KG1 (cell line): ENCODE data around the gene NOVA1.
"Not testable (repeated sequence)": the region's sequence is repeated elsewhere in the genome, so short reads cannot be mapped to it uniquely, and the experiment has no call there.

Experiments
- DNase-seq: peaks from one replicate; lab custom pipeline; 2025; lab: John Stamatoyannopoulos, UW

The NOVA1 gene

GRCh38 chr14:26597589-26598080 is at the start of gene NOVA1:
Gene NOVA1, minus strand, starts transcription at chr14:26598033. Its CDS starts 597 bp downstream, at chr14:26597436.
- DNase-seq: no peak

GRCh38 chr14:26645057-26645456 is 47.2 kb upstream of the NOVA1 start:
- DNase-seq: not testable (repeated sequence)

- DNase-seq: no peak
Observed at GRCh38 chr14:26636561-26636960, 38.7 kb upstream of the NOVA1 start.

- not testable (repeated sequence) for DNase-seq
Observed at GRCh38 chr14:26634946-26635345, 37.1 kb upstream of the NOVA1 start.

GRCh38 chr14:26626256-26626655 is 28.4 kb upstream of the NOVA1 start:
- DNase-seq: no peak

- no peak for DNase-seq
Observed at GRCh38 chr14:26622611-26623010, 24.8 kb upstream of the NOVA1 start.

GRCh38 chr14:26621807-26622560 is 24.2 kb upstream of the NOVA1 start:
- DNase-seq: no peak

- DNase-seq: no peak
Observed at GRCh38 chr14:26621364-26621763, 23.5 kb upstream of the NOVA1 start.

- no peak for DNase-seq
Observed at GRCh38 chr14:26611259-26611658, 13.4 kb upstream of the NOVA1 start.

- DNase-seq: no peak
Observed at GRCh38 chr14:26606729-26607312, 9.0 kb upstream of the NOVA1 start.

GRCh38 chr14:26605602-26606001 is 7.8 kb upstream of the NOVA1 start:
- DNase-seq: no peak

GRCh38 chr14:26602902-26603301 is 5.1 kb upstream of the NOVA1 start:
- DNase-seq: no peak

- no peak for DNase-seq
Observed at GRCh38 chr14:26601856-26602255, 4.0 kb upstream of the NOVA1 start.

- DNase-seq: no peak
Observed at GRCh38 chr14:26599291-26599690, 1.5 kb upstream of the NOVA1 start.

GRCh38 chr14:26598672-26599131 is 869 bp upstream of the NOVA1 start:
- no peak for DNase-seq

- DNase-seq: no peak
Observed at GRCh38 chr14:26598081-26598671, 343 bp upstream of the NOVA1 start.

GRCh38 chr14:26597071-26597588 is 703 bp downstream of the NOVA1 start:
- DNase-seq: no peak

GRCh38 chr14:26596543-26597061 is 1.2 kb downstream of the NOVA1 start:
- no peak for DNase-seq

- no peak for DNase-seq
Observed at GRCh38 chr14:26595926-26596542, 1.8 kb downstream of the NOVA1 start.

GRCh38 chr14:26594756-26595545 is 2.9 kb downstream of the NOVA1 start:
- no peak for DNase-seq

- DNase-seq: no peak
Observed at GRCh38 chr14:26594148-26594547, 3.7 kb downstream of the NOVA1 start.
